Adrenal gland (tissue), 5 donors: ENCODE measurements around the gene RBM26.

Experiments used
- CTCF ChIP-seq, 6 experiments: fragments of 450-650 bp in 4 of 6; fragments of 200-600 bp in 2 of 6; sonication (generic) in 1 of 6; IDR thresholded peaks; 1 replicate in 5 of 6; 2 replicates in 1 of 6; pipeline versions ENCODE4 v1.5.1 to v1.8.0; 2016 to 2021; ENCODE audit warnings: antibody characterized with exemption in 6 of 6, mild to moderate bottlenecking in 2 of 6, moderate library complexity in 1 of 6
- POLR2A ChIP-seq, 2 donors: fragments of 450-650 bp; IDR thresholded peaks; one replicate each; pipeline ENCODE4 v1.6.1; 2017; ENCODE audit warnings: antibody characterized with exemption in 2 of 2, mild to moderate bottlenecking in 2 of 2, moderate library complexity in 1 of 2
- donor health status: DM: no; HTN: no; CAD: no.

DNA sequence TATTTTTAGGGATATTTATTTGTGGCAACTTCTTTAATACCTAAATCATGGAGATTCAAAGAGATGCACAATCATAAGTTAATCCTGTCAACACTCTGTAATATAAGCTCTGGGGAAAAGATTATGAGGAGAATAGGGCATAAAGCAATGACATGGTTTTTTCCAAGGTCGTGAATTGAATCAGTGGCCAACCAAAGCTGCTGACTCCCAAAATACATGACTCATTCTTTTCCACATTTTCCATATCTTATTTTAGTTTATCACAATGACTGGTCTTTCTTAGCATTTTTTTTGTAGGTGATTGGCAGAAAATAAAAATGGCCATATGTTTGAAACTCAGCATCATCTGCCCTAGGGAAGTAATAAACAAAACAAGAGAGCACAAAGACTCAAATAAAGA is 28.5 kb upstream of the RBM26 start:
- TF ChIP-seq CTCF (IDR thresholded peaks at IDR 0.05) (no peak), POLR2A (IDR thresholded peaks at IDR 0.05) (no peak)
